HFF-Myc (cell line): Measurements from ENCODE around the gene SYNDIG1.

Experiments used
- DNase-seq: peaks from one replicate; pipeline ENCODE4 v3.0.0-alpha.2; 2011; ENCODE audit warnings: low read depth; ENCODE audit errors: extremely low read depth
- H3K4me3 ChIP-seq: replicated peaks from 2 replicates; pipeline ENCODE4 v1.5.1; 2011; ENCODE audit warnings: low read depth, mild to moderate bottlenecking, control low read depth, low read length
- TF ChIP-seq, protein P1 (sequence below): IDR thresholded peaks from 2 replicates; pipeline ENCODE4 v1.5.1; 2012; ENCODE audit warnings: mild to moderate bottlenecking, low read depth, low read length, control low read depth; ENCODE audit errors: missing control alignments

SYNDIG1 gene

DNA sequence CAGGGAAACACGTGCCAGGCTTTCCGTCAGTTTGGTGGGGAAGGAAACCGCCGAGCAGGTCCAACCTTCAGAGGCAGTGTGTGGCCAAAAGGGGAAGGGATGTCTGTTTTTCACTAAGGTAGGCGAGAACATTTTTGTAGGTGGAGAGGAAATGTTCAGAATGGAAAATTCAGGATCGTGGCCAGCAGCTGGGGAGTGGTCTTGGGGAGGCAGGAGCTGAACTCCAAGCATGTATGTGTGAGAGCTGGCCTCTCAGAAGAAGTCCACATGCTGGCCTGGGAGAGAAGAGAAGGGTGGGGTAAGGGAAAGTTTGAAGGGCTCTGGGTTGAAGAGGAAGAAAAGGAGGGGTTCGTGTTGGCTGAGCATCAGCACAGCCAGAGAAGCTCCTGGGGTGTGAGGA lies 74.9 kb downstream of the SYNDIG1 start:
- no peak overlapping the region for H3K4me3 ChIP-seq
- TF ChIP-seq, protein P1, sequence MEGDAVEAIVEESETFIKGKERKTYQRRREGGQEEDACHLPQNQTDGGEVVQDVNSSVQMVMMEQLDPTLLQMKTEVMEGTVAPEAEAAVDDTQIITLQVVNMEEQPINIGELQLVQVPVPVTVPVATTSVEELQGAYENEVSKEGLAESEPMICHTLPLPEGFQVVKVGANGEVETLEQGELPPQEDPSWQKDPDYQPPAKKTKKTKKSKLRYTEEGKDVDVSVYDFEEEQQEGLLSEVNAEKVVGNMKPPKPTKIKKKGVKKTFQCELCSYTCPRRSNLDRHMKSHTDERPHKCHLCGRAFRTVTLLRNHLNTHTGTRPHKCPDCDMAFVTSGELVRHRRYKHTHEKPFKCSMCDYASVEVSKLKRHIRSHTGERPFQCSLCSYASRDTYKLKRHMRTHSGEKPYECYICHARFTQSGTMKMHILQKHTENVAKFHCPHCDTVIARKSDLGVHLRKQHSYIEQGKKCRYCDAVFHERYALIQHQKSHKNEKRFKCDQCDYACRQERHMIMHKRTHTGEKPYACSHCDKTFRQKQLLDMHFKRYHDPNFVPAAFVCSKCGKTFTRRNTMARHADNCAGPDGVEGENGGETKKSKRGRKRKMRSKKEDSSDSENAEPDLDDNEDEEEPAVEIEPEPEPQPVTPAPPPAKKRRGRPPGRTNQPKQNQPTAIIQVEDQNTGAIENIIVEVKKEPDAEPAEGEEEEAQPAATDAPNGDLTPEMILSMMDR: no peak
- no peak for DNase-seq

DNA sequence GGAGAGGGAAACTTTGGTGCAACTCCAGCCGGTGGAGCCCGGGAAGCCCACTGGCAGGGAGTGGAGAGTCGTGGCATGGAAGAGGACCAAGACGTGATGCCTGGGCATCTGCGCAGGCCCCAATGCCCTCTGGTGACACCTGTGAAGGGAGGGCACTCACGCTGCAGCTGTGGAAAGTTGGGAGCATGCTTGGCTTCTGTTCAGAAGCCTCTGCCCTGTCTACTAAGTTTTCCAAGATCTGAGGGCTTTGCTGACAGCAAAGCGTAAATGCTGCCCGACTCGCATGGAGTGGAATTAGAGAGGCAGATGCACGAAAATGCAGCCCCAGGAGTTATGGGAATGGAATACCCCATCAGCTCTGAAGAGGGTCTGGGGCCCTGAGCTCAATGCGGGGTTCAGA lies 75.7 kb downstream of the SYNDIG1 start:
- no peak overlapping the region for H3K4me3 ChIP-seq
- TF ChIP-seq, protein P1: no peak
- DNase-seq: no peak

DNA sequence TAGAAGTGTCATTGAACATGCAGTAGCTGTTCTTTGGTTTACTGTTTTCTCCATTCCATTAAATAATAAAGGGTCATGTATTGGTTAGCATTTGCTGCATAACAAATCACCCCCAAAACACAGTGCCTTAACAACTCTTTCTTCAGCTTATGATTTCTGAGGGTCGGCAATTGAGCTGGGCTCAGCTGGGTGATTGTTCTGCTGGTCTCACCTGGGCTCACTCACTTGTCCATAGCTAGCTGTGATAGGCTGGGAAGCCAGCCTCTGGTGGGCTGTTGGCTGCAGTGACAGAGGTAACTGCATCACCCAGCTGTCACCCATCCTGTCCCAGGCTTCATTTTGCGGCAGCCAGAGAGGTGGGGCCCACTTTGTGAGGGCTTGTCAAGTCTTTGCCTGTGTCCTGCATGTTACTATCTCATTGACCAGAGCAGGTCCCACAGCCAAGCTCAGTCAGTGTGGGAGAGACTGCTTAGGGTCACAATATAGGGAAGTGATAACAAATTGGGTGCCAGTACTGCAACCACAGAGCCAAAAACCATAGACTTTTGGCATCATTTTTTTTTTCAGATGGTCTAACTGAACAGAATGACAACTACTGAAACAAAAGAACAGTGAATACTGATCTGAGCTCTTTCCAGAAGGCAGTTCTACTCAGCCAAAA lies 76.9 kb downstream of the SYNDIG1 start:
- no peak overlapping the region for H3K4me3 ChIP-seq
- TF ChIP-seq, protein P1: no peak
- DNase-seq: no peak

DNA sequence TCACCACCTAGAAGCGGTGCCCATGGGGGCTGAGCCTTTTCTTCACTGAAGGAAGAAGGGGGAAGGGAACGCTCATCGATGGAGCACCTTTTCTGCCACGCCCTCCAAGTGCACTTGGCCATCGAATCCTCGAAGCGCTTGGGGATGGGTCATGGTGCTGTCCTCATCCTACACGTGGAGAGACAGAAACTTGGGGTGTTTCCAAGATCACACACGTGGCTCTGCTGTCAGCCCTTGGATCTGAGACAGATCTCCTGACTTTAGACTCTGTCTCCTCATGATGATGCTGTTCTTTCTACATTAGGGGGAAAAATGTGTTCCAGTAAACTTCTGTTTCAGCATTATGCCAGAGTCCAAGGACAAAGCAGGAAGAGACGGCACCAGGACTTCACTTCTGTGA lies 78.5 kb downstream of the SYNDIG1 start:
- no peak overlapping the region for H3K4me3 ChIP-seq
- no peak for DNase-seq
- TF ChIP-seq, protein P1: no peak

DNA sequence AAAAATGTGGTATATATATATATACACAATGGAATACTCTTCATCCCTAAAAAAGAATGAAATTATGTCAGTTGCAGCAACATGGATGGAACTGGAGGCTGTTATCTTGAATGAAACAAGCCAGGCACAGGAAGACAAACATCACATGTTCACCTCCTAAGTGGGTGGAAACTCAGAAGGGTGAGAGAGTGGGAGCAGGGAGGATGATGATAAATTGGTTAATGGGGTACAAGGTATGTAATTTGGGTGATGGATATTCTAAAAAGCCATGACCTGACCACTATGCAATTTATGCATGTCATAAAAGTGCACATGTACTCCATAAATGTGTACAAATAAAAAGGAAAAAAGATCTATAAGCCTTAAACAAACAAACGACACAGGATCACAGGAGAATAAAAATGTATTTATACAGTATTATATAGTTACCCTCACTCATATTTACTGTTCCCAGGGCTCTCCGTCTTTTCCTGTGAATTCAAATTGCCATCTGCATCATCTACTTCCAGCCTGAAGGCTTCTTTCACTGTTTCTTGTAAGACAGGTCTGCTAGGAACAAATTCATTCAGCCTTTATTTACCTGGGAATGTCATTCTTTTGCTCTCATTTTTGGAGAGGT lies 89.8 kb downstream of the SYNDIG1 start:
- DNase-seq: no peak
- H3K4me3 ChIP-seq: no peak overlapping the region
- TF ChIP-seq, protein P1: no peak

DNA sequence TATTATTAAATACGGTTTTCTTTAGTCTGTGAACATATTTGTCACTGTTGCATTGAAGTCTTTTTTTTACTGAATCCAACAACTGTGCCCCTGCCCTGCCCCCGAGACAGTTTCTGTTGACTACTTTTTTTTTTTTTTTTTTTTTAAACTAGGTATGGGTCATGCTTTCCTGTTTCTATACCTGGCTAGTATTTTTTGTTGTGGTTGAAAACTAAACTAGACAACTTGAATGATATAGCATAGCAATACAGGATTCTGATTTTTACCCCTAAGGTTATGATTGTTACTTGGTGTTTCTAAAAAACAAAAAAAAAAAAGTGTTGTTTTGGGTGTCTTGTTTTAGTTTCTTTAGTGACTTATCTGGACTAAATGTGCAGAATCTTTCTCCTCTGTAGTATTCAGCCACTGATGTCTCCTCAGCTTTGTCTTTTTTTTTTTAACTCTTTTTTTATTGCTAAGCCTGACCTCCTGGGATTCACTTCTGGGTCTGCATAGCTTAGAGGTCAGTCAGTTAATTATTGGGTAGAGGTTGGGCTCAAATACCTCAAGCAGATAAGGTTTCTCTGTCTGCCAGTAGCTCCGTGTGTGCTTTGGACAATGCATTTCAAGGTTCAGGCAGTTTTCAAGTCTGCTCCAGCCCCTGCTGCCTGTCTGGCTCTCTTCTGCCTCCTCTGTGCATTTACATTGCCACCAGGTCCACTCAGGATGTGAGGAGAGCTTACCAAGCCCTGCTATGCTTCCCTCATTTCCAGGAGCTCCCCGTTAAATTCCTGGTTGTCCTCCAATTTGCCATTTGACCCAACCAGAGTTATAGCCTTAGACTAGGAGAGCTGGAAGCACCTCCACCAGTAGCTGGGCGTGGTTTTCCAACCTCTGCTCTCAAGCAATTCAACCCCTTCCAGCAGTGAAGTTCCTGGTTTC lies 91.4 kb downstream of the SYNDIG1 start:
- TF ChIP-seq, protein P1: no peak
- H3K4me3 ChIP-seq: no peak overlapping the region
- DNase-seq: no peak
